AG20443 (cell line): ENCODE measurements around the gene FOXA3.

Experiments
- DNase-seq: peaks from one replicate; pipeline ENCODE4 v3.0.0; 2012; ENCODE audit warnings: low spot score, mixed read lengths

FOXA3 gene

DNA sequence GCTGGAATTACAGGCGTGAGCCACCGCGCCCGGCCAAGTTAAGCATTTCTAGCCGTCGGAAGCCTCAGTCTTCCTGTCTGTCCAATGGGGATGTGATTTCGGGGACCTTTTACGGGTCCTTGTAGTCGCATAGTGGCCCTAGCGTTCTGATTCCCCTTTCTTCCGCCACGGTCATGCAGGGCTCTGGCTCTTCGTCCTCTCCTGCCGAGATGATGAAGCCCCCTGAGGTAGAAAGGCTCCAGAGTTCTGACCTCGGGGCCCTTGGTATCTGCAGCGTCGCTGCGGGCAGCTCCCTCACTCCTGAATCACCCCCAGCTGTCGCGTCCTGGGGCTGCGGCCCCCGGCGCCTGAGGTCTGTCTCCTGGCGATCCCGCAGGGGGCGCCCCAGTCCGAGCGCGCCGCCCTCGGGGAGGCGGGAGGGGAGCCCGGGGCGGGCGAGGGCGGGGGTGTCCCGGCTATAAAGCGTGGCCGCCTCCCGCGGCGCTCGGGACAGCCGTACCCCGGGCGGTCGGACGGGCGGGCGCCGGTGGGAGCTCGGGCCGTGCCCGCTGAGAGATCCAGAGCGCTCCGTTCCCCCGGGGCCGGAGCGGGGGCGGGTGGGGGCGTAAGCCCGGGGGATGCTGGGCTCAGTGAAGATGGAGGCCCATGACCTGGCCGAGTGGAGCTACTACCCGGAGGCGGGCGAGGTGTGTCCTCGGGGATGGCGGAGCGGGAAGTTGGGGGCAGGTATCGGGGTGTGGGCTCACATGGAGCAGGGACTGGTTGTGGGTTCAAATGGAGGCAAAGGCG is at the start of gene FOXA3:
Gene FOXA3, plus strand, starts transcription at position 487 of the 789 bp plus-strand sequence. Its CDS starts 131 bp downstream, at position 618.
- peak; percentile 78 for DNase-seq

DNA sequence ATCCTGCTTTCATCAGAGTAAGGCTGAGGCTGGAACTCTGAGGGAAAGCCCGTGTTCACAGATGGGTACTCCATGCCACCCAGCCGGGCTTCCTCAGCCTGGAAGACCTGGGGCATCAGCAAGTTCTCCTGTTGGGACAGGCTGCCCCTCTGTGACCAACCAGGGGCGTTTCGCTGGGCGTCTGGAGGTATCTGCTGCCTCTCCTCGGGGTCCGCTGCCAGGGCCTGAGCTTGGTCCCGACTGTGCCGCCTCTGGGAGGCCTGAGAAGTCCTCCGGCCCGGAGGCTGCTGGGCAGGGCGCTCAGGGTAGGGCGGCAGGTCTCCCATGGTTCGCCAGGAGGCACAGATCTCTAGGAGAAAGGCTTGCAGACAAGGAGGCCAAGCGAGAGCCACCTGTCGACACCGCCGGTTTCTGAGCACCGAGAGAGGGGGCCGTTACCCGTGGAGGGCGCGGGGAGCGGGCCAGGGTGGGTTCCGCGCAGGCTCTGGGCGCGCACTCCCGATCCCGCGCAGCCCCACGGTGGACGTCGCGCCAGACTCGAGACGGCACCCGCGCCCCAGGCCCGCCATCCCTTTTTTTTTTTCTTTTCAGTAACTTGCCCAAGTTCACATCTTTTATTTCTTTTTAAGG is 49.2 kb upstream of the FOXA3 start, which contains the start of gene RSPH6A:
Gene RSPH6A, minus strand, starts transcription at position 458 of the 630 bp plus-strand sequence. Its CDS starts 132 bp downstream, at position 326.
- no peak for DNase-seq

DNA sequence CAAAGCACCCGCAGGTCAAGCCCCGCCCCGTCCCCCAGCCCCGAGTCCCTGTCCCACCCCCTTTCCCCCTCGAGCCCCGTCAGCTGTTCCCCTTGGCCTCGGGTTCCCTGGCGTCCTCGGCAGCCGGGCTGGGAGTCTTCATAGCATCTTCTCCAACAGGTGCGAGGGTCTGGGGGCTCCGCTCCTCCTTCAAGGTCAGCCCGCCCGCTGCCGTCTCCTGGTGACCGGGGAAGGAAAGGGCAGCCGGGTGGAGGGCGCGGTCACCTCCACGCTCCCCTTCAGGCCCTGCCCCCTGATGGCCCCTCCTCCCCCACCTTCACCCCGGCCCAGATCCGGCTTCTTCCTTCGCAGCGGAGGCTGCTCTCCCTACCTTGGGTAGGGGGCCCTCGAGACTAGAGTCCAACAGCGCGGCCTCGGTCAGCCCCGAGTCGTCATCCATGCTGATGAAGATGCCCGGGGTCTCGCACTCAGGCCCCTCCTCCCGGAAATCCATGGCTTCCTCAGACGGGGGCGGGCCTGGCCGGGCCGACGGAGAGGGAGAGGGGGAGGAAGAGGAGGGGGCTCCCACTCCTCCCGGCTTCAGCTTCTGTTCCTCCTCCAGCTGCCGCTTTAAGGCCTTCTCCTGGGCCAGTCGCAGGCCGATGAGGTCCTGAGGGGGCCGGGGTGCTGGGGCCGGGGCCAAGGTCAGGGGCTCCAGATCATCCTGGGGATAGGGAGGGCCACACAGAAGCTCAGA is 48.5 kb upstream of the FOXA3 start:
- no peak for DNase-seq

DNA sequence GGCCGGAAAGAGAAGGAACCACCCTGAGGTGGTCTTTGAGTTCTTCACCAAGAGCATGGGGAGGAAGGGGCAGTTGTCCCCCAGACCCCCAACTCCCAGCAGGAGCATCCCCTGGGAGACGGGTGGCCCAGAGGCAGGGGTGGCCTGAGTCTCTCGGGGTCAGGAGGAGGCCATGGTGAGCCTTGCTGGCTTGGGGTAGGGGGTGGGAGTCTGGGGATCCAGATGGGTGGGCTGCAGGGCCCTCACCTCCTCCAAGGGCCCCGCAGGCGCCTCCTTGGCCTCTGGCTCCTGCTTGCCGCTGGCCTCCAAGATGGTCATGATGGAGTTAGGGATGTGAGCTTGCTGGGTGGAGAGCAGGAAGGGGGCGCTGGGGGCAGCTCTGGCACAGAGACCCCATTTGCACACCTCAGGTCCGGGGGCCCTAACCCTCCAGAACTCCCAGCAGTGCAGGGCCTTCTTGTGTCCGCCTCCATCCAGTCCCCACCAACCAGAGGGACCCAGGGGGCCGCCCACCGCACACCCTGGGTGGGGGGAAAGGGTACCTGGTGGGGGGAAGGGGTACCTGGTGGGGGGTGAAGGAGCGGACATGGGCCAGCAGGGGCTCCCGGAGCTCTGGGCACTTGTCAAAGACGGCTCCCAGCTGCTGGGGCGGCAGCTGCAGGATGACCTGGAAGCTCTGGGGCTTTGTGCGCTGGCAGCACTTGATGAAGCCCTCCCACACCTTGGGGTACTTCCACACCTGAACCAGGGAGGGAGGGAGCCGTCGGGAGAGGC is 47.7 kb upstream of the FOXA3 start:
- DNase-seq, result no peak

DNA sequence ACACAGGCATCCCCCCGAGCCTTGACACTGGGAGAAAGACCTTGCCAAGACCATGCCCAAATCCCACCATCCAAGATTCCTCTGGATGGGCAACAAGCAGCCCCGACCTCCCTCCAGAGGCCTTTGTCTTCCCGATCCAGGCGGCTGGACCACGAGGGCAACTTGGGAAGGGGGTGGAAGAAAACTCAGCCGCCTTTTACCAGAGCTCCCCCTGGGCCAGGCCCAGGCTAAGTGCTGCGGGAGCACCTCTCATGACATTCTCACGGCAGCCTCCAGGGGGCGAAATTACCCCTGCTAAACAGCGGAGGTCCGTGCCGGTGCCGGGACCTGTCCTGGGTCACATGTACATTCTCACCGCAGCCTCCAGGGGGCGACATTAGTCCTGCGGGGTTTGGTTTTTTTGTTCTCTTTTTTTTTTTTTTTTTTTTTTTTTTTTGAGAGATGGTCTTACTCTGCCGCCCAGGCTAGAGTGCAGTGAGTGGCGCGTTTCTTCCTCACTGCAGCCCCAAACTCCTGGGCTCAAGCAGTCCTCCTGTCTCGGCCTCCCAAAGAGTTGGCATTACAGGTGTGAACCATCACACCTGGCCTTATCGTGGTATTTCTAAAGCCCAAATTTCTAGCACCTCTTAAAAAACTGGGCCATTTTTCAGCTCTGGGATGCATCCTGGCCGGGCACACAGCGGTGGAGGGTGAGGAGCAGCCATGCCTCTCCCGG is 47.0 kb upstream of the FOXA3 start:
- peak; percentile 99 for DNase-seq

DNA sequence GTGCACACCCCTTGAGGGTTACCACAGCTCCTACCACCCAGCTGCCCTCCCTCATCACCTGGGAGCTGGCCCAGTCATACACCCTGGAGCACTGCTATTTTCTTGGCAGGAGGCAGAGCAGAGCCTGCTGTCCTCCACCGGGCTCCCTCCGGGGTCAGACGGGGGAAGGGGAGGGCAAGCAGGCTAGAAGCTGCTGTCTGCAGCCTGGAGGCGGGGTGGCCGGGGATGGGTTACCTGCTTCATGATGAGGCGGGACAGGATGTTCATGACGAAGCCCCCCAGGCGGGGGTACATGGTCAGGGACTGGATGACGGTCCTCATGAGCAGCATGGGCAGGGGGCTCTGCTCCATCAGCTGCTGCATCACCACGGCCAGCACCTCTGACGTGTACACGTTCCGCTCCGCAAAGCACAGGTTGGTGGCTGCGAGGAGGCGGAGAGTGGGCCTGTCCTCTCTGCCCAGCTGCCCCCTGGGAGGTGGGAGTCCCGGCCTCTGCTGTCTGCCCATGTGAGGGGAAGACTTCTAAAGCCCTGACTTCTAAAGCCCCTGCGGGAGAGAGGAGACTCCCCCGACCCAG is 46.3 kb upstream of the FOXA3 start:
- DNase-seq, result no peak

DNA sequence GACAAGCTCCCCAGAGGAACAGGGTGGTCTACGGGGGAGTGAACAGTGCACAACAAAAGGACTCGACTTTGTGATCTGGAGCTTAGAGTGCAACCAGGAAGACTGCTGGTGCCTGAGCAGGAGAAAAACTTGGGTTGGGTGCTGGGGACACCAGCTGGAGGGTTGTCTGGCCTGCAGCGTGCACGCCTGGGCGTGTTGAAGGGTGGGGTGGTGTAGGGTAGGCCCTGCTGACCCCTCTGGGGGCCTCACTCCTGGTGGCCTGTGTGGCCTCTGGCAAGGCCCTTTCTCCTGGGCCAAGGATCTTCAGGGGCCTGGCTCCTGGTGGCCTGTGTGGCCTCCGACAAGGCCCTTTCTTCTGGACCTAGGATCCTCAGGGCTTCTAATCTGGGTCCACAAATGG is 44.4 kb upstream of the FOXA3 start:
- no peak for DNase-seq

DNA sequence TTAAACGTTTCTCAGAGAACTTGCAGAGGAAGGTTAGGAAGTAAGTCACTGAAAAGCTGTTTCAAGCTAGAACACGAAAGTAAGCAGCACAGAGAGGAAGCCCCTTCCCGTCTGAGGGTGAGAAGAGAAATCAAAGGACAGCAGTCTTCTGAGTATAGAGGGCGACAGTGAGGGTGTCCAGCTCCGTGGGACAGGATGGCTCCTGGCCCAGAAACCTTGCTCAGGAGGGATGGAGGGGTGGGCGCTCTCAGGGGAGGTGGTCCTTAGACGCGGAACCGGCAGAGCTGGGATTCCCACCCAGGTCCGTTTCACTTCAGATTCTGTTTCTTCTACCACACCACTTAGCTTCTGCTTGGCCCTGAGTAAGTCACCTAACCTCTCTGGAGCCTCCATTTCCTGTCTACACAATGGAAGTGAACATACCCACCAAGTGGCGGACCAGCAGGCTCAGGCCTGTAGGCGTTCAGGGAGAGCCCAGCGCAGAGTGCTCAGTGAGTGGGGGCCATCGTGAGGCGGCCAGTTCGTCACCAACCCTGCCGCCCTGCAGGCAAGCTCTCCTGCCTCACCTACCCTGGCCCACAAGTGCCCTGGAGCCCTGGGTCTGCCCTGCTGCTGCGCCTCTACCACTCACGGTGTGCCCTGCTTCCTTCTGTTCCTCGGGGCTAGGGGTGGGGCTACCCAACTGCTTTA is 43.6 kb upstream of the FOXA3 start:
- DNase-seq, result no peak

DNA sequence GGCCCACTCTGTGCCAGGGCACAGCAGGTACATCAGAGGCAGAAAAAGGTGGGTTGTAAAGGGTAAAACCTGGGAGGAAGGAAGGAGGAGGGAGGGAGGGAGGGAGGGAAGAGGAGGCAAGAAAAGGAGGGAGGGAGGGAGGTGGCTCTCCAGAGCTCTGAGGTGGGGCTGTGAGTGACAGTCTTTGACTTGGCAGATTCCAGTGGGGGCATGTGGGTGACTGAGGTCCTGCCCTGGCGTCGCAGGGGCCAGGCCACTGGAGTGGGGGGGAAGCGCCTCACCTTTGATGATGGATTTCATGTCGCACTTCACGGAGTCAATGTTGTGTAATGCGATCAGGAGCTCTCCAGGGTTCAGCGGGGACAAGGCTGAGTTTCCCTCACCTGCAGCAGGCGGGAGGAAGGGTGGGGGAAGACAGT is 43.0 kb upstream of the FOXA3 start:
- no peak for DNase-seq

DNA sequence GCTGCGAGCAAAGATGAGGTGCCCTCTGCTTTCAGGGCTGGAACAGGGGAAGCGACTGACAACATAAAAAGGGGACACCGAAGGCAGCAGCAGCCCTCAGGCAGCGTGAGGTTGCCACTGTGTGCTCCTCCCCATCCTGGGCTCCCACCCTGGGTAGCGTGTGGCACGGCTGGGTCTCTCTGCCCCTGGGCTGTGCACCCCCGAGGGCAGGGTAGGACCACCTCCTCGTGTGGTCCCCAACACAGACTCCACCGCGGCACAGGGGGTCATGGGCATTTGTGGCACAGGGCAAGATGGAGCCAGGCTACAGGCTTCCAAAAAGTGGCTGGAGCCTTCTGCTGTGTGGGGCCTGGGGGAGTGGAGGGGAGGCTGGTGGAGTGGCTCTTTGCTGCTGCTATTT is 42.6 kb upstream of the FOXA3 start:
- DNase-seq, result no peak

DNA sequence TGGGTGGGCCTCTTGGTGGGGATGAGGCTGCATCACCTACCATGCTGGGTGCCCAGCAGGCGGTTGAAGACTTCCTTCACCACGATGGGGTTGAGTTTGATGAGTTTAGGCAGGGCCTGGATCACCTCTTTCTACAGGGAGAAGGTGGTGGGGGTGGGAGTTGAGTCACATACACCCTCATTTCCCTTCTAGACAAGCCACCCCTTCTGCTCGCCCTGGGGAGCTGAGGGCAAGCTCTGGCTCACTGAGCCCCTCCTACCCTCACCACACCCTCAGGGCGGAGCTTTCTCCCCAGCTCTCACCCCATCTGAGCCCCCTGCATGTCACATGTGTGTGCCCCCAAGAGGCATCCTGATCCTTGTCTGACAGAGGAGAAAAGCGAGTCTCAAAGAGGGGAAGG is 41.4 kb upstream of the FOXA3 start:
- DNase-seq, result no peak

DNA sequence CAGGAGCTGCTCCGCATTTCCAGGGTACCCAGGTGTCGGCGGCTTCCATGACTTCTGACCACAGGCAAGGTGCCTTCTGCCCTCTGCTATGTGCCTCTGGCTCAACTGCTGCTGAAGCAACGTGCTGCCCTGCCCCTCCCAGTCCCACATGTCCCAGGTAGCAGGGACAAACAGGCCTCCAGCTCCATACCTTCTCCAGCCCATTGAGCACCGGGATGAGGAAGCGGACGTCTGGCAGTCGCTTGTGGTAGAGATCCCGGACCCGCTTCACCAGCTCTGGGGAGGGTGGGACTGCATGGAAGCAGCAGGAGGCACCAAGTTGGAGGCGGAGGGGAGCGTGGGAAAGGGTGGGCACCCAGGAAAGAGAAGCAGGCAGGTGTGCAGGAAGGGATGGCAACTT is 40.9 kb upstream of the FOXA3 start:
- no peak for DNase-seq

DNA sequence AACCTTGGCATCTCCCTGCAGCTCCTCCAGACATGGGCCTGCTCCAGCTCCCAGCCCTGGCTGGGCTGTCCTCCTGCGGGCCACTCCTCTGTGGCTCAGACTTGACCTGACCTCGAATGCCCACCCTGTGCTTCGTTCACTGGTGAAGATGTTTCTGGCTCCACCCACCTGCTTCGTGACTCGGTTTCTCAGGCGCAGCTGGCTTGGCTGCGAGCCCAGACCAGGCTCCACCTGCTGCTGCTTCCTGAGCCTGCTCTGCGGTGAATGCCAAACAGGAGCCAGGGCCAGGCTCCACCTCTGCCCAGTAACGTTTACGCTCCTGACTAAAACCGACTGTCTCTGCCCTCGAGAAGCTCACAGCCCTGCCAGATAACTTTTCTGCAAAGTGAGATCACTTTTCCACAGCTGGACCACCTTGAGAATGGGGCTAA is 40.1 kb upstream of the FOXA3 start:
- no peak for DNase-seq

DNA sequence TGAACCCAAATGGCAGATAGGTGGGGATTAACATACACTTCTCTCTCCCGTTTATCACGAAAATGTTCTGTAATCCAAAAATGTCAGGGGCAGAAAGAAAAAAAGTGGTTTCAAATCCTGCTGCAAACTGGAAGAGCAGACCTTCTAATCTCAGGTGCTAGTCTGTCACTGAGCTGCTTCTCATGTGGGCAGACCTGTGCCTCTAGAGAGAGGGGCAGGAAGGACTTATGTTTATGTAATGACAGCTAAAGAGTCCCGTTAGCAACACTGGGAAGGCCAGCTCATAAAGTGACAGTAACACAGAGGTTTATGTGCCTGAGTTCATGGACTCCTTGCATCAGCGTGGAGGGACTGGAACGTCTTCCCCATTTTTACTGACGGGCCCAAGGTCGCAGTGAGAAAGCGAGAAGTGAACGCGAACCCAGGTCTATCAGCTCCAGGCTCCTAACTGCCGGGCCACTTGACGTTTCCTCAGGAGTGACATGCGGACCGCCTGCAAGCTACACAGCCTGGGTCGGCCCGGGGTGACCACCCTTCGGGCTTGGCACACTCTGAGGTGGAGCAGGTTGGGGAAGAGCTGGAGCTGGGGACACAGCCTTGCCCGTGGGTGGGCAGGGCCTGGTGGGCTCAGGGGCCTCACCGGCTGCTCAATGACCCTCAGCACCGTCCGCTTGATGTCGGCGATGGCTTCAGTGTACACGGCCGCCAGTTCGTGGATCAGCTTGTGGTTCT is 39.4 kb upstream of the FOXA3 start:
- no peak for DNase-seq

DNA sequence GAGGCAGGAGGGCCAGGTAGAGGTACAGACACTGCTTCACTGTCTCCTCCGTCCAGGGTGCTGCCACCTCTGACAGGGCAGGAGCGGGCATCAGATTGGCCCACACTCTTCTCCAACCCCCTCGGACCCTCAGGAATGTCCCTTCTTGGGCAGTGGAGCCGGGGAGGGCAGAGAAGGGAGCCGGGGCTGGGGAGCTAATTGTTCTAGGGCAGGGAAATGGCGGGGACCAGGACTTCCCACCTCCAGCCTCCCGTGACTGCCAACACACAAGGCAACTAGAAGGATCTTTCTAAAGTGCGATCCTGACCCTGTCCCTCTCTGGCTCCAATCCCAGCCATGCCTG is 38.9 kb upstream of the FOXA3 start:
- no peak for DNase-seq

DNA sequence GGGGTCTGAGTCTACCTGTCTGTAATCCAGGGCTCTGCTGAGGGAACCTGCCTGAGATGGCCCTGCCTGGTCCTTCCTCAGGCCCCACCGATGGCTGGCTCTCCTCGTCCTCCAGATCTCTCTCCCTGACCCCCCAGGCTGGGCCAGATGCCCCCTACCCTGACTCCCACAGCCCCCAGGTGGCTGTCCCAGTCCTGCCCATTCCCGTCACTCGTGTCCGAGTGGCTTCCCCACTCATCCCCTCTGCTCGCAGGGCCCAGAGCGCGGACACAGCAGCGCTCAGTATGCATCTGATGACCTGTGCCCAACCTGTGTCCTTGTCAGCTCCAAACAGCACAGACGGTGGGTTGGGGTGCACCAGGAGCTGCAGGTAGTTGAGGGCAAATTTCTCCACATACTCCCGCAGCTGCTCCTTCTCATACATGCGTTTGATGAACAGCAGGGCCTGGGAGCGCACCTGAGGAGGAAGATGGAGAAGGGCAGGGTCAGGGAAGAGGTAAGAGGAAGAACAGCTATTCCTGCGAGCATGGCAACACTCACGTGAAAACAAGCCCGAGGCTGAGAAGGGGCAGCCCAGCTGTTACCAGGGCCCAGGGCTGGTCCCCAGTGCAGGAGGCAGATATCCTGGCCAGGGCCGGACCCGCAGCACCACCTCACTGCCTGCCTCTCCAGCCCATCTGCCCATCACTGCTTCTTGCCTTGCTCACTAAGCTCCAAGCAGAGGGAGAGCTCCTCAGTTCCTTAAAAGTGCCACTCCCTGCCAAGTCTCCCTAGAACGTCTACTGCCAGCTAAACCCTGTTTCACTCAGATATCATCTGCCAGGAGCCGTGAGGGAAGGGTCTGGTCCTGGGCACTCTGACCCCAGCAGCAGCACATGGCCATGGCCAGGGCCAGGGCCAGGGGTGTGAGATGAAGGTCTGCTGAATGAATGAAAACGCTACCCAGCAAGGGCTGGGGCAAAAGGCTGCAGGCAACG is 37.9 kb upstream of the FOXA3 start:
- DNase-seq, result no peak

DNA sequence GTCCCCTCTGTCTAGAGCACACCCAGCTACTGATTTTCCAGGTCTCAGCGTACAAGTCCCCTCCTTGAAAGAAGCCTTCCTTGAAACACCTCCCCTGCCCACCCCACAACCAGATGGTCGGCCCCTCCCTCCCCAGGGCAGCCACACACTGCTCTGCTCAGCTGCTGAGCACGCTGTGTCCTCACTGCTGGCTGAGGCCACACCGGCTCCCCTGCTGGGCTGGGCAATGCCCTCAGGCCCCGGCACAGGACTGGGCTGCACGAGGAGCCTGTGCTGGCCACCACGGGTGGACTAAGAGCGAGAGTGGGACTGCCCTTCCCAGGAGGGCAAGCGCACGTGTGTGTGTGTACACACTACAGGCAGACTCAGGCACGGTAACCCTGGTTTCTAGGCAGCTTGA is 37.2 kb upstream of the FOXA3 start:
- DNase-seq, result no peak

DNA sequence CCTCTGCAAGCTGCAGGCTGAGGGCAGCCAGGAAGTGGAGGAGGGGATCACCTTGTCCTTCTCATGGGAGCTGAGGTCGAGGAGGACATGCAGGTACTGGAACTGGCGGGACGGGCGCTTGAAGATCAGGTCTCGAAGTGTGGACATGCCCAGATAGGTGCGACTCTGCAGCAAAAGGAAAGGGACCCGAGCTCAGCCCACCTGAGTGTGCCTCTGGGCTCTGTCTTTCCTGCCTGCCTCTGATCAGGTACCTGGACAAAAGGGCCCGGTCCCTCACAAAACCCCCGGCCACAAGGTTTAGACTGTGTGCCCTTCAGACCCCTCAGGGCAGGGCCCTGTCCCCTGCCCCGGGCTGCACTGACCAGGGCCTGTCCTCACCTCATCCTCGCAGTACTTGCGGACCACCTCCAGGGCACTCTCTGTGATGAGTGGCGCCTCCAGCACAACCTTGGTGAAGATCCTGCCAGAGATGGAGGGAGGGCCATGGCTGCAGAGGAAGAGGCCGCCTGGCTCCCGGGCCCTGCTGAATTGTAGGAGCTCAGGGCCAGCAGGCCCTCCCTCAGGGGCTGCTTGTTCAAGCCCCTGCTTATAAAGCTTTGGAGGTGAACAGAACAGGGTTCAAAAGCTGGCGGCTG is 36.5 kb upstream of the FOXA3 start:
- no peak for DNase-seq
